D341Med (cell line): ENCODE results near the gene NME7.
"Not testable (repeated sequence)": the region's sequence is repeated elsewhere in the genome, so short reads cannot be mapped to it uniquely, and the experiment has no call there.

ENCODE experiments used
- DNase-seq: peaks from one replicate; pipeline ENCODE4 v3.0.0; 2012; ENCODE audit warnings: low spot score

Gene NME7

DNA sequence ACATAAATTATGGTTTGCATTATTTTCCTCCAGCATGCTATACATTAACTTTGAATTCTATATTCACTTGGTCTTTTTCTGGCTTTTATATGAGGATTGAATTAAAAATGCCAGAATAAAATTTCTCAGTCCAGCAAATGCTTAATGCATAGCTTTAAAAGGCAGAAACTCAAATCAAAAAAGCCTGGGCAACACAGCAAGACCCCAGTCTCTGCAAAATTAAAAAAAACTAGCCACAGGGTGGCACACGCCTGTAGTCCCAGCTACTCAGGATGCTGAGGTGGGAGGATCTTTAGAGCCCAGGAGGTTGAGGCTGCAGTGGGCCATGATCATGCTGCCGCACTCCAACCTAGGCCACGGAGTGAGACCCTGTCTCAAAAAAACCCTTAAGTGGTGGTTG, 241.3 kb downstream of the NME7 start:
- no peak for DNase-seq

DNA sequence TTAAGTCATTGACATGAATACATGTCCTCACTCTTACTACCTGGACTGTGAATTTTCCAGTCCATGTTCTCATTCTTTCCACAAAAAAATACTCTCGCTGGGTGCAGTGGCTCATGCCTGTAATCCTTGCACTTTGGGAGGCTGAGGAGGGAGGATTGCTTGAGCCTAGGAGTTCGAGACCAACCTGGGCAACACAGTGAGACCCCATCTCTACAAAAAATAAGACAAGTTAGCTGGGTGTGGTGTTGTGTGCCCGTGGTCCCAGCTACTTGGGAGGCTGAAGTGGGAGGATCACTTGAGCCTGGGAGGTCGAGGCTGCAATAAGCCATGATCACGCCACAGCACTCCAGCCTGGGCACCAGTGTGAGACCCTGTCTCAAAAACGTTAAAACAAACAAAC, 242.0 kb downstream of the NME7 start:
- not testable (repeated sequence) for DNase-seq

DNA sequence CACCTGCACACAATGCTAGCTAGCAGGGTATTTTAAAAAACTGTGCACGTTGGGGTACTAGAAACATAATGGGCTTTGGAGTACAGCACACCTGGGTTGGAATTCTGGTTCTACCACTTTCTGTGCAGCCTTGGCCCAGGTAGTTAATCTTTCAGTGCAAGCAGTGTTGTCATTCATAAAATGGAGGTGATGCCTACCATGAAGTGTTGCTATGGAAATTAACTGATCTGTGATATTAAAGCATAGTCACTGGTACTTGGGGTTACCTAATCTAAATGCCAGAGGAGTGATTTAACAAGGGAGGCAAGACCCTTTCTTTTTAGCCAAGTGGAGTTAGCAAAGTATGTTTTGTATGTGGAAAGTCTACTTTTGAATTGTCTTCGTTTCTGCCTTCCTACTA, 243.1 kb downstream of the NME7 start:
- DNase-seq: no peak

DNA sequence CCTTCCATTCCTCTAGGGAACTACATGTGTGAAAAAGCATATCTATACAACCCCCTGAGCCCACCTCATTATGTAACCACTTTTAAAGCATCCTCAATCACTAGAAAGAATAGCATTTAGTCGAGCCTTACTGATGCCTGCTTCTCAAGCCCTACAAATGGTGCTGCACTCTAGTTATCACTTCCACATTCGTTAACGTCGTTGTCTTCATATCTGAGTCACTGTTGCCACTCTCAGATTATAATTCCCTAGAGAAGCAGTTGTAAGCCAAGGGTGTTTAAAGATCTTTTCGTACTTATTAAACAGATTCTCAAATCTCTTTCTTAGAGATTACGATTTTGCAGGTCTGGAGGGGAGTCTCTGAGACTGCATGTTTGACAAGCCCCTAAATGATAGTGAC, 244.6 kb downstream of the NME7 start:
- no peak for DNase-seq

DNA sequence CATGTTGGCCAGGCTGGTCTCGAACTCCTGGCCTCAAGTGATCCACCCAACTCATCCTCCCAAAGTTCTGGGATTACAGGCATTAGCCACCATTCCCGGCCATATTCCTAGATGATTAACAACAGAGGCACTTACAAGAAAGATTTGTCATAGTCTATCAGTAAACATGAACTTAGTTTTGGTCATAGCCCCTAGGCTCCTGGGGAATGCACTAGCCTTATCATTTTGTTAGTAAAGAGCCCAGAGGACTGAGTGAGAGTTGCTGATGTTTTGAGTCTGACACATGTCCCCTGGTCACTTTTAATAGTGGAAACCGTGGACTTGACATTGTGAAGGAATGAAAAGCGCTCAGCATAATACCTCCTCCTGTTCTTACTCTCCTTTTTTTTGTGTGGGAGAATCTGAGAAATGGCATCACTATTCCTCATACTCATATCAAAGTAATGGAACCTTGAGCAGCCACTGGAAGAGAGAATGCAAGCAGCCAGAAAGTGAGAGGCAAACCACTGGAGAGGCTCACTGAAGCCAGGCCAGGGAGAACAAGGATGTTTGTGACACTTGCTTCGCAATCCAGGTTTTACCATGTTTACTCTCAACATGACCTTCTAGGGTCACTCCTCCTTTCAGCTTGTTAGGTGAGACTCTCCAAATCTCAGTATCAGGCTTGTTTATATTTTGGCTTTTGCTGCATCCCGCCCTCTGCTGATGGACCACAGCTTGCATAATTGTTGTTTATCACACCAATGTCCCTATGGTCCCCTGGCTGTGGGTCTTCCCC, 246.3 kb downstream of the NME7 start:
- no peak for DNase-seq

DNA sequence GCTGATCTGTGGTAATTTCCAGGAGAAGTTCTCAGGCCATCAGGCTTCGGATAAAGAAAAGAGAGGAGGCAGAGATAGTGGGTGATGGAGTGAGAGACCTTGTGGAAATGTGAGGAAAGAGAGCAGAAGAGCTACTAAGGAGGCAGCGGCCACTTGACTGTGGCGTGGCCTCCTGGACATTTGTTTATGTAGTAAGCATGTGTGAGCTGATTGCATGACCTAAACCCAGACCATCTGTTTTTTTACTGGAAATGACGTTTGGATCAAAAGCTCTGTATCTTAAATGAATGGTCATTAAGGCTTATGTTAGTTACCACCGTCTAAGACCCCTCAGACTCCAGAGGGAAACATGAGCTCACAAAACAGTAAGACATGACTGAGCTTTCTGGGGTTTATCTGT, 247.5 kb downstream of the NME7 start:
- no peak for DNase-seq

DNA sequence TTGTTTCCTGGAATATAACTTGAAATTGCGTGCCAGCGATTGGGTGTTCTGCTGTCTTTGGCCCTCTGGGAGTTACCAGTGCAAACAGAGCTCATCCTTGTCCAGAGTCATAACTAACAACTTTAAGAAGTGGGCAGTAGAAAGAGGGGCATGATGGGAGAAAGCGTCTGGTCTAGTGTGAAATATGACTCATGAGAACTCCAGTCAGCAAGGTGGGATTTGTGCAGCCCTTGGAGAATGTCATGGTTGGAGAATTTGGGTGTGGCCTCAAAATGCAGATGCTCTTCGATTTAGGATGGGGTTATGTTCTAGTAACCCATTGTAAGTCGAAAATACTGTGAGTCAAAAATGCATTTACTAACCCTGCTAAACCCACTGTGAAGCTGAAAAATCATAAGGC, 248.2 kb downstream of the NME7 start:
- no peak for DNase-seq

DNA sequence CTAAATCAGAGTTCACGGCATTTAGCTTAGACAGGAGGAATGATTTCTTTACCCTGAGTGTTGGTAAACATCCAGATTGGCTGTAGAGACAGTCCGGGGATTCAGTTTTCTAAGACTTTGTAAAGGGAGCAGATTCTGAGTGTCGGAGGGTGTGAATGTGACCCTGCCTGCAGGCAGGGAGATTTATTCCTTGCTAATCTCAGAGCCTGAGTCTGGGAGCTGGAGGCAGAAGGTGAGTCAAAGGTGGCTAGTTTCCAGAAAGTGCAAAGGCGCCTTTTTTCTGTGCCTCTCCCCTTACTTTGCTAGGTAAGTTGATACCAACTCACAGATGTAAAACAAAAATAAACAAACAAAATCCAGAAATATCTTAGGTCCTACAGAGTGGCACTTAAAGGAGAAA, 249.4 kb downstream of the NME7 start:
- DNase-seq: no peak

DNA sequence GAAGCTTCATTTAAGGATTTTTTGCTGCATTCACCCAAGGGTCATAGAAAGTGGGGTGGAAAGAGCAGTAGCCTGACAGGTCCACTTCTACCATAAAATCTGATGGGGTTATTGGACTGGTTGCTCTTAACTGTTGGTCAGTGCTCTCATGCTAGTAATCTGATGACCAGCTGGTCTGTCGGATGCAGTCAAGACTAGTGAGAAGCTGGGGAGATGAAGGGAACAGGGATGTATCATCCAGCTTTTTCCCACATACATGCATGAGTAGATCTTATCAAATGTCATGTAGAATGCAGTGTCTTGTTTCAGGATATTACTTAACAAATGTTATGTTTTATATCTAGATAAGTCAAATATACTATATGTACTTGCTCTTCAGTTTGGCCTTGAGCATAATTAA, 250.0 kb downstream of the NME7 start:
- DNase-seq: no peak

DNA sequence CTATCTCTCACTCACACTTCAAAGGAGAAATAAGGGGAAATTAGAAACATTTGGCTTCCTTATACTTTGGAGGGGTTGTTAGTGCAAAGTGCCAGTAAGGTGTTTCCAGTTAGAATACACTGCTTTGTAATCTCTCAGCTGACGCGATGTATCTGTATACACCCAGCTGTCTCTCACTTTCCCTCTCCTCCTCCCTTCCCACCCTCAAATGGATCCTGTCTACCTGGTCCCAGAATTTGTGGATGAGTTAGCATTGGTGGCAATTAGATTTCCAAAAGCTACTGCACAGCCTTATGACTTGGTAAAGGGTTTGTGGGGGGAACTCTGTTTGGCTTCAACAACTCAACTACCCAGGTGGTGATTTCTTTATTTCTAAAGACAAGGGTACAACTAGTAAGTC, 250.6 kb downstream of the NME7 start:
- no peak for DNase-seq

DNA sequence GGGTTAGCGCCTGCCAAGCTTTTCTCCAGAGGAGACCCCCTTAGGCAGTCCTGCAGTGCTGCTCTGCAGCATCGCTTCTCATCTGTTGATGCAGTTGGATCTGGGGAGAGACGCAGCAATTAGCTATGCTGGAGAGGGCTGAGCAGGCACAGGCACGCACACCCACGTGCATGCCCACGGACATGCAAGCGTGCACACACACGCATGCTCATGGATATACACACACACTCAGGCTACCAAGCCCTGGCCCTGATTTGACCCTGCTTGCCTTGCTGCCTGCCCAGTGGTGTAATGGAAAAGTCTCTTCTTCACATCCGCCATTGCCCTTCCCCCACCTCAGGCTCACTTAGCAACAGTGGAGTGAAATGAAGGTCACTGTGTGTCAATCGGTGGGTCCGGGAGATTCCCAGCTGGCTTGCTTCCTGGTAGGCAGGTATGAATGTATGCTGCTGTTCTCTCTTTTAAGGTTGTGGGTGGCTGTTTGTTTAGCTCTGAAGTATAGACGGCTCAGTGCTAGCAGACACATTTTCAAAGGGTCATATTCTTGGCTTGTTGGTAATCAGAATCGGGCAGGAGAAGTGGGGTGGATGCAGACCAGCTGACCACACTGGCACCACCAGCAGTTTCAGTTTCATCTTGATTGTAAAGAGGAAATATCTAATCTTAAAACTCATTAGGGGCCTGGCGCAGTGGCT, 251.6 kb downstream of the NME7 start:
- DNase-seq: no peak

DNA sequence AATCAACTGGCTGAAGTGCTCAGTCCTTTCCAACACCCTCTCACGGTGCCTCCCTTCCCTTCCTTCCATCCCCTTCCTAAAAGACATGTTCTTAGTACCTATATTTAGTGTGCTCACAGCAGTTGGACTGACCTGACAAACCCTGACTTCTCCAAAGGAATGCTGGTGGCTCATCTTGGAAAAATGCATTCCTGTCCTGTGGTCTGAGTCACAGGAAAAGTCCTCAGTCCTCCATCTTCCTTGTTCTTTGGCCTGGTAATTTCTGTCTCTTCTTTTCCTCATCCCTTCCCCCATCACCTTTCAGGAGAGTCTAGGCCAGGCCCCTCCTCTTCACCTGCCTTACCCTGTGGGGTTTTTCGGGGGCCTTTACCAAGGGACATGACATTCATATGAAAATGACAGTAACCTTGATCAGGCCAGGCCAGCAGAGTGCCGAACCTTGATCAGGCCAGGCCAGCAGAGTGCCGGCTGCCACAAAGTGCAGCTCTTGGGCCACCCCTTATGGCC, 253.9 kb downstream of the NME7 start:
- no peak for DNase-seq

DNA sequence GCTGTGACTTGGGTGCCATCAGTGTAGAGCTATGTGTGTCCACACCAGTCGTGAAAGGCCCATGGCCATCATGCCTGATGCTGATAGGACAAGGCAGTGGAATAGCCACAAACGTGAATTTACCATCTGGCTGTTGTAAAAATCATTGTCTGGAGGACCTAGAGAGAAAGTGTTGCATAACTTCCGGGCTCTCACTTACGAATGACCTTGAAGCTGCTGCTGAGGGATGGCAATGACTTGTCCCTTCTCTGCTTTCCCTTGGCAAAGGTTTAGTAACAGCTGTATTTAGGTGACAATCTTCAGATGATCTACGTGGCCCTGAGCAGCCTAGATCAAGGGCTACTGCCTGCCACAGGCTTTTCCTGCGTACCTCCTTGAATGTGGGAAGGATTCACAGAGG, 255.4 kb downstream of the NME7 start:
- no peak for DNase-seq

DNA sequence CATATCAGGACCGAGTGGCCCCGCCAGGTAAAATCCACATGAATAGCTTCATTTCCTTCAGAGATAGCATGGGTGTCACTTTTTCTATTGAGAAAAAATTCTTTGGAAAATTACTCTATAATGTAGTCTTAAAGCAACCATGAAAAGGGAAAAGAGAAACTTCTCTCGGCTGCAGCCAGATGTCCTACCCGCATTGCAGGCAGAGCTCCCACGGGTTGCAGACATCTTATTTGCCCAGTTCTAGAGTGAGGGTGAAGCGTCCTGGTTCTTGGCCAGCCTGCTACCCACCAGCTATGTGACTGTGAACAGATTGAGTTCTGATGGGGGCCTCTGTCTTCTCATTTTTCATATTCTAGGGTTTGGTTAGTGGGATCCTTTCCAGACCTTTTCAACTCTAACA, 256.1 kb downstream of the NME7 start:
- no peak for DNase-seq

DNA sequence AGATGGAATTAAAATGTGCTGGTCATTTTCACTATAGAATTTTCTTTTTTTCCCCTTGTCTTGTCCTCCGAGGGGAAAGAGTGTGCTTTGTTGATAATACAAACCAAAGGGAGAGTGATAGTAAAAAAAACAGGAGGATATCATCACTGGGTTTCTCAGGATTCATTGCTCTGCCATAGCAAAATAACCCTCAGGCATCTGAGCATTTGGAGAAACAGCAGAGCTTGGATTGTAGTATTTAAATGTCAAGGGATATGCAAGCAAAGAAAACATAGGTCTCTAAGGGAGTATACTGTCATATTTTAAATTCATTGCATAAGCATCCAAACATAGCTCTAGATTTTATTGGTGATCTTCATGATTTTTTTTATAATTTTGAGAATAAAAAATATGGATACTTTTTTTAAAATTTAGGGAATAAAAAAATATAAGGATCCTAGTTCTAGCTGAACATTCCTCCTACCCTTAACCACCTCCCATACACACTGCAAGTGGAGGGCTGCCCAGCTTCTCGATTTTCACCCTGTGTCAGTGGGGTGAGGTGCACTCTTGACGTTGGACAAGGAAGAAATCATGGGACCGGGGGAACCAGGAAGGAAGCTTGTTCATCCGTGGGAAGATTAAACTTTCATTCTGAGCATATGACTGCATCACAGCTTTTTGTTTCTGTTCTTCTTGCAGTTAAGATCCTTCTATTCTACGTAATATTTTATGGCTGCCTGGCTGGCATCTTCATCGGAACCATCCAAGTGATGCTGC, 256.7 kb downstream of the NME7 start:
- no peak for DNase-seq

DNA sequence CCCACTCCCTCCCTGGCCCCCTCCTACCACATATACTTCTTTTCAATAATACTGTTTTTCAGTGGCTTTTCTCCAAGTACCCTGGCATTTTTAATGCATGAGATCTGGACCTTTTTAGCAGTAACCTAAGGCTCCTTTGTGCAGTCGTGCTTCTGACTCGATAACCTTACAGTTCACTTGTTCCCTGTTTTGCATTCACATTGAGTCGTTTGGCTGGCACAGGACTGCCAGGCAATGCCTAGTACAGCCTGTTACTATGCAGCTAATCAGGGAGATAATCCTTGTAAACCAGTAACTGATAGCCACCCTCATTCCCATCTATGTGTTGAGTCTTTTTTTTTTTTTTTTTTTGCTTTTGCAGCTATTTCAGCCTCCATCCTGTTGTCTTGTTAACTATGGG, 257.4 kb downstream of the NME7 start:
- no peak for DNase-seq

DNA sequence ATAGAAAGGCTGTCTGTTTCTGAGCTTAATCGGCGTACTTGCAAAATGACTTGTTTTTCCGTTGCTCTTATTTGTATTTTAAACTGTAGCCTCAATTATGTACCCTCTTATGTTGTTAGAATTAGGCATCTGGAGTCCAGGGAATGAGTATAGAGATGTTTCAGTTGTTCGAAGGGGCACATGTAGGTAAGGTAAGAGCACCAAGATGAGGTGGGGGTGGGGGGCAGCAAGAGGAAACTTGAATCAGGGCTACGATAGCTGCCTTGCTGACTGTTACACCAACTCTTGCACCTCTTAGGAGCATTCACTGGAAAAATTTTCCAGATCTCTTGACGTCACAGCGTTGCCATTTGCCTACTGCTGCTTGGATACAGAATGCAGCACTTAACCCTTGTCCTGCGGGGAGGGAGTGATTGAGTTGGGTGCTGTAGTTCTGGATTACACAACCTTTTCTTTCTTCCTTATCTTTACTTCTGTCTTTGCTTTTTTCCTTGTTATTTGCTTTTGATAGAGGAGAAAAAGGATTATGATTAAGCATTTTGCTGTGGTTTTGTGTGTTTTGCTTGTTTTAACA, 257.9 kb downstream of the NME7 start:
- DNase-seq: no peak

DNA sequence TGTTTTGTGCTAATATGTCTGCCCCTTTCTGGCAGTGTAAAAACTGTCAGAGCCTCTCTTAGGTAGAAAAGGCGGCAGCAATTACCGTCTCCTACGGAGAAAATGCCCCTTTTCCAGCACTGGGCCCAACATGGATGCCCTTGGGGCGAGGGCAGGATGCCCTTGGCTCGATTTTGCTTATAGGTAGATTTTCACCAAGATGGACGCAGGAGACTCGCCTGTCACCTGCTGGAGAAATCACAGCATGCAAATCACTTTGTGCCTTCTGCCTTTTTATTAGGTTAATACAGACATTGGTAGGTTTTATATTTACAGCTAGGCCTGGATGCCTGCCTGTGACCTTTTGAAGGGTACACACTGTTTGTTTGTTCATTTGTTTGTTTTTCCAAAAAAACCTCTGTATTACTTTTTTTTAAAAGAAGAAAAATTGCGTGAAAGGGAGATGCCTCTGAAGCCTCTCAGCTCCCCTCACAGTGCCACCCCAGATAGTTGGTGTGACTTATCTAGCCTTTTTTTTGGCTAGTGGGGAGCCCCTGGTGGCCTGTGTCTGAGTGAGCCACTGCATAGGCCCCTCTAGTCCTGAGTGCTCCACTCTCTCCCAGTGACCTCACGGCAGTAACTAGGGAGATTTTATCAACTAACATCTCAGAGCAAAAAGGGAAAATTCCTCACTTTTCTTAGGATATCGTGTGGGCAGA, 258.6 kb downstream of the NME7 start:
- peak; percentile 39 for DNase-seq

DNA sequence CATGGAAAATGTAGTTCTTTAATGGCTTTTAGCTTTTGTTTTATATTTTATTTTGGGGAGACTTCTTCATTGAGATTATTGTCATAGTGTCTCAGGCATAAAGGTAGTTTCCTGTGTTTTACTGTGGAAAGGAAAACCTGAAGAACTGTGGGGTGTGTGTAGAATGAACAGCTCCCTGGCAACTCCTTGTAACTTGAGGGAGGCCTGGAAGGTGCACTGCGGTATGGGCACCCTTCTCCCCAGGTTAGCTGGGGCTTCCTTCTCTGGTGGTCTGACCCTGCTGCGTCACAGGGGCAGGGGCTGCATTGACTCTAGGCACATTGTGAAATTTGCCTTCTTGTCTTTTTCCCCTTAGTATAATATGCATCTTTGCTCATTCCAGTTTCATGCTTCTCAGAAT, 259.4 kb downstream of the NME7 start:
- no peak for DNase-seq

DNA sequence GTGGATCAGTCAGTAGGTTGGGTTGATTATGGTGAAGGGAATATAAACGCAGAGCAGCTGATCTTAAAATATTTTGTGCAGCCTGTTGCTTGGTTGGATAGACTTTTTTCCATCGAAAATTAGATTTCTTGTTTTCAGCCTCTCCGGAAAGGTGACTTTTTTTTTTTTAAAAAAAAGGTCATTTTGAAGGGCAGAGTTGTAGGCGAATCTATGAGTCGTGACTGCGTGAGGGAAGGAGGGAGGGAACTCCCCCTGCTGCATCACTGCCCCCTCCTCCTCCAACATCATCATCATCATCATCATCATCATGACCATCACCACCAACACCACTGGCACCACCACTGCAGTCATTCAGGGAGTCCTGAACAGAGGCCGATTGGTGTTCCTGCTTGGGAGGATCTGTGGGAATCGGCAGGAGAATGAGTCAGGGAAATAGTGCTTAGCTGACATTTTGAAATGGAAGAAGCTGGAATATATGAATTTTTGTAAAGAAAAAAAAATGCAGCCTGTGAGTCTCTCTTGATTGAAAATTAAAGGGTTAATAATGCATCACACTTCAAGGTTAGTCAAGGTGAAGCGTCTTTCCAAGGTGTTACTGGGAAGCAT, 259.9 kb downstream of the NME7 start:
- DNase-seq: no peak

DNA sequence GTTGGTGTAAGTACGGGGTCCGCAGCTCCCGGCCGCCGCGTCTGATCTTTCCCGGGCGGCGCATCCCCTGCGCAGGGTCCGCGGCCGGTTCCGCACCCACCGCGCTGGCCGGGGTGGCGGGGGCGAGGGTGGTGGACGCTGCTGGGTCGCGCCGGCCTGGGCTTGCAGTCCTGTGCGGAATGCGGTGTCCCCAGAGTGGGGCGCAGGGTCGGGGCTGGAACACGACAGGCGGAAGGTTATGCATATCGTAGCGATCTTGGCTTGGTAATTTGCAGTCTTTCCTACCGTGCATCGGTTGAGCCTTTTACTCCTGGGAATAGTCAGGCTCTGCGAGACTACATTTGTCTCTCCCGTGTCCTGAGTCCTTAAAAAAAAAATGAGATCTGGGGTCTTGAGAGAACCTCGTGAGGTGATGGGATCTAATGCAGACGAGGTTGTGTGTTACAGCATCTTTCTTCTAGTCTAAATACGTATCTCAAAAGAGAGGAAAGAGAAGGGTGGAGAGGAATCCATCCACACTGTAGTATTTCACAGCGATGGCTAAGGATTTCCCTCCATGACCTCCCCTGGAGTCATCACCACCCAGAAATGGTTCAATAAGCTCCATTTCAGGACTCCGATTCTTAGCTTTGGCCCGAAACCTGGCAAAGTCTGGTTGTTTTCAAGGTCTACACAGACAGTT, 260.5 kb downstream of the NME7 start:
- DNase-seq: no peak
